GM21515 (cell line): Measurements from ENCODE around the gene CFL1.
"Not testable (repeated sequence)": the region's sequence is repeated elsewhere in the genome, so short reads cannot be mapped to it uniquely, and the experiment has no call there.

ENCODE experiments used
- ATAC-seq: cut with Tn5 transposase; IDR thresholded peaks from one replicate; pipeline ENCODE4 v1.9.1; 2021; ENCODE audit not compliant: unreplicated experiment

The CFL1 gene

GRCh38 chr11:65859812-65860277 lies 1.9 kb upstream of the CFL1 start:
- ATAC-seq = no peak

GRCh38 chr11:65859095-65859811 lies 1.3 kb upstream of the CFL1 start:
- peak; percentile 51 for ATAC-seq

- no peak for ATAC-seq
These were observed 704 bp upstream of the CFL1 start for GRCh38 chr11:65858681-65859087.

- ATAC-seq = no peak
These were observed 504 bp downstream of the CFL1 start for GRCh38 chr11:65857500-65857852.

GRCh38 chr11:65856689-65857499 lies 1.1 kb downstream of the CFL1 start:
- ATAC-seq = no peak

- no peak for ATAC-seq
These were observed 2.0 kb downstream of the CFL1 start for GRCh38 chr11:65855927-65856363.

- no peak for ATAC-seq
These were observed 2.8 kb downstream of the CFL1 start for GRCh38 chr11:65854852-65855837.

GRCh38 chr11:65854161-65854592 lies 3.8 kb downstream of the CFL1 start:
- no peak for ATAC-seq

GRCh38 chr11:65853246-65853979 lies 4.6 kb downstream of the CFL1 start:
- ATAC-seq = no peak

GRCh38 chr11:65852508-65853245 lies 5.3 kb downstream of the CFL1 start:
- ATAC-seq = no peak

GRCh38 chr11:65851811-65852507 lies 6.0 kb downstream of the CFL1 start:
- ATAC-seq = no peak

GRCh38 chr11:65851083-65851579 lies 6.8 kb downstream of the CFL1 start:
- no peak for ATAC-seq

GRCh38 chr11:65850217-65851082 lies 7.5 kb downstream of the CFL1 start:
- ATAC-seq = no peak

GRCh38 chr11:65849771-65850216 lies 8.2 kb downstream of the CFL1 start:
- no peak for ATAC-seq

GRCh38 chr11:65849366-65849765 lies 8.6 kb downstream of the CFL1 start:
- ATAC-seq = no peak

- ATAC-seq = not testable (repeated sequence)
These were observed 9.3 kb downstream of the CFL1 start for GRCh38 chr11:65848693-65849092.

- no peak for ATAC-seq
These were observed 10.2 kb downstream of the CFL1 start for GRCh38 chr11:65847746-65848145.
